ENCODE results near the gene PDXK.
"Not testable (repeated sequence)": the region's sequence is repeated elsewhere in the genome, so short reads cannot be mapped to it uniquely, and the experiment has no call there.

The PDXK gene

GRCh38 chr21:43697758-43698643, 20.9 kb upstream of the PDXK start:
- no peak for DNase-seq

- DNase-seq: not testable (repeated sequence)
Observed at GRCh38 chr21:43699492-43699777, 19.5 kb upstream of the PDXK start.

GRCh38 chr21:43699933-43700599, 18.9 kb upstream of the PDXK start:
- DNase-seq: no peak

GRCh38 chr21:43701936-43702784, 16.8 kb upstream of the PDXK start:
- DNase-seq: no peak

GRCh38 chr21:43702785-43703034, 16.2 kb upstream of the PDXK start:
- DNase-seq: no peak

GRCh38 chr21:43703035-43703880, 15.7 kb upstream of the PDXK start:
- DNase-seq: peak; percentile 16

GRCh38 chr21:43707462-43707861, 11.5 kb upstream of the PDXK start:
- no peak for DNase-seq

- no peak for DNase-seq
Observed at GRCh38 chr21:43708745-43709381, 10.1 kb upstream of the PDXK start.

GRCh38 chr21:43712268-43712942, 6.5 kb upstream of the PDXK start:
- DNase-seq: no peak

- DNase-seq: not testable (repeated sequence)
Observed at GRCh38 chr21:43713123-43713522, 5.8 kb upstream of the PDXK start.

GRCh38 chr21:43716376-43717165, 2.4 kb upstream of the PDXK start:
- DNase-seq: no peak

- DNase-seq: no peak
Observed at GRCh38 chr21:43717166-43717853, 1.6 kb upstream of the PDXK start.

- no peak for DNase-seq
Observed at GRCh38 chr21:43717967-43718871, 710 bp upstream of the PDXK start.

GRCh38 chr21:43719748-43720538, 1.0 kb downstream of the PDXK start:
- no peak for DNase-seq

GRCh38 chr21:43720539-43721166, 1.7 kb downstream of the PDXK start:
- DNase-seq: no peak

- no peak for DNase-seq
Observed at GRCh38 chr21:43721206-43721605, 2.3 kb downstream of the PDXK start.

- no peak for DNase-seq
Observed at GRCh38 chr21:43721939-43722338, 3.0 kb downstream of the PDXK start.

- DNase-seq: no peak
Observed at GRCh38 chr21:43723648-43724047, 4.7 kb downstream of the PDXK start.
